M059J (cell line): ENCODE measurements around the gene BCAR3. TPM values are rescaled to one million over a fixed set of nuclear protein-coding genes. Genes with fewer than 3 reads are reported as not detected.
A peak's percentile ranks its signal among the peaks of the same experiment; 100 is the strongest.
"Not testable (repeated sequence)": the region's sequence is repeated elsewhere in the genome, so short reads cannot be mapped to it uniquely, and the experiment has no call there.

ENCODE experiments used
- DNase-seq: peaks from one replicate; pipeline ENCODE4 v3.0.0-alpha.2; 2012; ENCODE audit warnings: low read depth
- total RNA-seq: library from RNA; depleted of rRNA; stranded (reverse); fragments of >200 nt; shearing (Covaris generic); gene quantifications from 2 replicates; pipeline ENCODE4 v1.2.3, GENCODE V29; 2014

Gene BCAR3
- total RNA-seq, 1 experiment from 2014 or later = 72.2 TPM

- peak; percentile 48 for DNase-seq
Measured at GRCh38 chr1:93689521-93690223, 8.0 kb upstream of the BCAR3 start.

- no peak for DNase-seq
Measured at GRCh38 chr1:93687542-93687941, 5.9 kb upstream of the BCAR3 start.

- no peak for DNase-seq
Measured at GRCh38 chr1:93686504-93687250, 5.0 kb upstream of the BCAR3 start.

GRCh38 chr1:93685918-93686317 is 4.3 kb upstream of the BCAR3 start:
- no peak for DNase-seq

GRCh38 chr1:93683234-93683633 is 1.6 kb upstream of the BCAR3 start:
- DNase-seq = no peak

GRCh38 chr1:93681989-93682412 is 364 bp upstream of the BCAR3 start:
- DNase-seq = no peak

- DNase-seq = peak; percentile 96
Measured at GRCh38 chr1:93680420-93681100, 1.1 kb downstream of the BCAR3 start.

- peak; percentile 80 for DNase-seq
Measured at GRCh38 chr1:93680076-93680419, 1.6 kb downstream of the BCAR3 start.

- no peak for DNase-seq
Measured at GRCh38 chr1:93679546-93679945, 2.1 kb downstream of the BCAR3 start.

- DNase-seq = peak; percentile 27
Measured at GRCh38 chr1:93678946-93679480, 2.6 kb downstream of the BCAR3 start.

- DNase-seq = no peak
Measured at GRCh38 chr1:93678491-93678890, 3.1 kb downstream of the BCAR3 start.

- no peak for DNase-seq
Measured at GRCh38 chr1:93677729-93678128, 3.9 kb downstream of the BCAR3 start.

- DNase-seq = no peak
Measured at GRCh38 chr1:93676427-93676826, 5.2 kb downstream of the BCAR3 start.

- peak; percentile 36 for DNase-seq
Measured at GRCh38 chr1:93675931-93676330, 5.7 kb downstream of the BCAR3 start.

GRCh38 chr1:93675271-93675670 is 6.4 kb downstream of the BCAR3 start:
- DNase-seq = no peak

GRCh38 chr1:93674071-93674470 is 7.6 kb downstream of the BCAR3 start:
- not testable (repeated sequence) for DNase-seq

GRCh38 chr1:93673163-93673829 is 8.3 kb downstream of the BCAR3 start:
- no peak for DNase-seq

- no peak for DNase-seq
Measured at GRCh38 chr1:93672477-93673162, 9.0 kb downstream of the BCAR3 start.

- peak; percentile 97 for DNase-seq
Measured at GRCh38 chr1:93672069-93672468, 9.6 kb downstream of the BCAR3 start.

- DNase-seq = no peak
Measured at GRCh38 chr1:93671099-93671621, 10.5 kb downstream of the BCAR3 start.

- peak; percentile 99 for DNase-seq
Measured at GRCh38 chr1:93670141-93670540, 11.5 kb downstream of the BCAR3 start.
